Ishikawa (cell line): Measurements from ENCODE around the gene GIT2.

ENCODE experiments used
- CEBPB ChIP-seq: IDR thresholded peaks from 2 replicates; pipeline ENCODE4 v1.6.1; 2012
- CREB1 ChIP-seq: IDR thresholded peaks from 2 replicates; pipeline ENCODE4 v1.6.1; 2012; ENCODE audit warnings: low read depth
- EGR1 ChIP-seq: IDR thresholded peaks from 2 replicates; pipeline ENCODE4 v1.6.1; 2012
- EP300 ChIP-seq: IDR thresholded peaks from 2 replicates; pipeline ENCODE4 v1.6.1; 2012; ENCODE audit warnings: borderline replicate concordance
- FOXM1 ChIP-seq: IDR thresholded peaks from 2 replicates; pipeline ENCODE4 v1.6.1; 2012; ENCODE audit warnings: low read depth, borderline replicate concordance
- MAX ChIP-seq: IDR thresholded peaks from 2 replicates; pipeline ENCODE4 v1.6.1; 2012
- NFIC ChIP-seq: IDR thresholded peaks from 2 replicates; pipeline ENCODE4 v1.6.1; 2012
- RAD21 ChIP-seq: IDR thresholded peaks from 2 replicates; pipeline ENCODE4 v1.6.1; 2012; ENCODE audit warnings: low read depth
- TAF1 ChIP-seq: IDR thresholded peaks from 2 replicates; pipeline ENCODE4 v1.6.1; 2012; ENCODE audit warnings: low read depth, mild to moderate bottlenecking
- TCF12 ChIP-seq: IDR thresholded peaks from 2 replicates; pipeline ENCODE4 v1.6.1; 2012; ENCODE audit warnings: low read depth
- TEAD4 ChIP-seq: IDR thresholded peaks from 2 replicates; pipeline ENCODE4 v1.6.1; 2012
- YY1 ChIP-seq: IDR thresholded peaks from 2 replicates; pipeline ENCODE4 v1.6.1; 2012; ENCODE audit warnings: low read depth
- ZBTB7A ChIP-seq: IDR thresholded peaks from 2 replicates; pipeline ENCODE4 v1.6.1; 2012; ENCODE audit warnings: low read depth
- TF ChIP-seq, protein P1 (sequence below): IDR thresholded peaks from 2 replicates; pipeline ENCODE4 v1.6.1; 2012; ENCODE audit warnings: low read depth, mild to moderate bottlenecking
- TF ChIP-seq, protein P2 (sequence below): IDR thresholded peaks from 2 replicates; pipeline ENCODE4 v1.6.1; 2012

The GIT2 gene

DNA sequence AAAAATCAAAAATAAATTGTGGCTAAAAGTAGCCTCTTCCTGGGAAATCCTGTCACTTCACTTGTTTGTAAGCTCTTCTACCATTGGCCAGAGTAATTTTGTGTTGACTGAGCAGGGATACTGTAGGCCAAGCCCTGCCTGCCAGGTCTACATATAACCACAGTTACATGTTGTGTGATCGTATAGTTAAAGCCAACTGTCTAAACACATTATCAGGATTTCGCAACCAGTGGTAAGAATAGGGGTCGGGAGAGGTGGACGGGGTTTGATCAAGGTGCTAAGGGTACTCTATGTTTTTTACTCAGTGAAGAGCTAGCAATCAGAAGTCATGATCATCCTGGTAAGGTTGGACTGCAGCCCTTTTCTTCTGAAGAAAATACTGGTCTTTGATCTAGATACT is 16.5 kb upstream of the GIT2 start:
- TF ChIP-seq MAX = no peak
- TF ChIP-seq TAF1 = no peak
- no peak for TF ChIP-seq YY1
- TF ChIP-seq NFIC = no peak
- no peak for TF ChIP-seq CEBPB
- TF ChIP-seq EGR1 = no peak
- TF ChIP-seq EP300 = no peak
- TF ChIP-seq TCF12 = no peak

DNA sequence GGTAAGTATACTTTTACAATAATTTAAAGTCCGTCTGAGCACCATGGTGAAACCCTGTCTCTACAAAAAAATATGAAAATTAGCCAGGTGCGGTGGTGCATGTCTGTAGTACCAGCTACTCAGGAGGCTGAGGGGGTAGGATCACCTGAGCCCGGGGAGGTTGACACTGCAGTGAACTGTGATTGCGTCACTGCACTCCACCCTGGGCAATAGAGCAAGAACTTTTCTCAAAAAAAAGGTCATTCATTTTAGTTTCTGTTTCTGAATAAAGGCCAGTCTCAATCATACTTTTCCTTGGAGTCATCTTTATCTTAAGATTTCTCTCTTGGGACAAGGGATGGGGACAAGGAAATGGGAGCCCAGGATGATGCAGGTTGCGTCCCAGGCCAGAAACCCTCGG is 16.0 kb upstream of the GIT2 start:
- TF ChIP-seq TAF1 = no peak
- TF ChIP-seq CEBPB = peak; percentile 93

DNA sequence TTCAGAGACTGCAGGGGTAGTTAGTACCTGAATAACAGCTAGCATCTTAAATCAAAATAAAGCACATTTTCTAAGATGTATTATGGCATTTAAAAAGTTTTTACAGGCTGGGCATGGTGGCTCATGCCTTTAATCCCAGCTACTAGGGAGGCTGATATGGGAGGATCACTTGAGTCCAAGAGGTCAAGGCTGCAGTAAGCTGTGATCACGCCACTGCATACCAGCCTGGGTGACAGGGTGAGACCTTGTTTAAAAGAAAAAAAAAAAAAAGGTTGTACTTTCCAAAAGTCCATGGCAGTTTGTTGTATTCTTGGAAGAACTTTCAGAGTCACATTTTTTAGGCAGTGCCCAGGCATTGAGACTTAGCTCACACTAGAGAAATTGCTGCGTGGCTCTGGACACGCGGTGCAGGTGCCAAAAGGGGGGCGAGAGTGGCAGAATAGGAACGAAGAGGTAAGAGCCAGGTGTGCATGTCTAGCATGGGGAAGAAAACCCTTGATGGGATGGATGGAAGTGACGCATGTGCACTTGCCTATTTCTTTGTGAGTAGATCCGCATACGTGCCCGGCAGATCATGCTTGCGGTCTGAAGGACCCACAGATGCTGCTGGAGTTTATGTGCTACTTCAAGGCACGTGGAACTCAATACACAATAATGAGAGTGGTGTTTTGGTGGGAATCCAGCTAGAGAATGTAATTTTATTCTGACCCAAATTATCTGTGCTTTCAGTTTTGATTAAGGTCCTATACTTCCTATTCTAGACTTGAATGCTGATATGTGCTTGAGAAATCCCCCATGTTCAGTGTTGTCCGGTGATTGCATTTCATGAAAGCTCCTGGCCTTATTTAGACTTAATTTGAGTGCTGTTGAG is 14.9 kb upstream of the GIT2 start:
- TF ChIP-seq YY1 (no peak), CEBPB (no peak)

DNA sequence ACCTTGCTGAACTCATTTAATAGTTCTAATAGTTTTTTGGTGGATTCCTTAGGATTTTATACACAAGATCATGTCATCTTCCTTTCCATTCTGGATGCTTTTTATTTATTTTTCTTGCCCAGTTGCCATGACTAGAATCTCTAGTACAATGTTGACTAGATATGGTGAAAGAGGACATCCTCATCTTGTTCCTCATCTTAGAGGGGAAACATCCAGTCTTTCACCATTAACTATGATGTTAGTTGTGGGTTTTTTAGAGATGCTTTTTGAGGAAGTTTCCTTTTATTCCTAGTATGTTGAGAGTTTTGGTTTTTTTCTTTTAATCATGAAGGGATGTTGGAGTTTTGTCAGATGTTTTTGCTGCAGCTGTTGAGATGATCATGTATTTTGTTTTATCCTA is 11.7 kb upstream of the GIT2 start:
- TF ChIP-seq CREB1 = no peak
- no peak for TF ChIP-seq TCF12
- TF ChIP-seq EP300 = no peak
- TF ChIP-seq EGR1 = no peak
- no peak for TF ChIP-seq NFIC

DNA sequence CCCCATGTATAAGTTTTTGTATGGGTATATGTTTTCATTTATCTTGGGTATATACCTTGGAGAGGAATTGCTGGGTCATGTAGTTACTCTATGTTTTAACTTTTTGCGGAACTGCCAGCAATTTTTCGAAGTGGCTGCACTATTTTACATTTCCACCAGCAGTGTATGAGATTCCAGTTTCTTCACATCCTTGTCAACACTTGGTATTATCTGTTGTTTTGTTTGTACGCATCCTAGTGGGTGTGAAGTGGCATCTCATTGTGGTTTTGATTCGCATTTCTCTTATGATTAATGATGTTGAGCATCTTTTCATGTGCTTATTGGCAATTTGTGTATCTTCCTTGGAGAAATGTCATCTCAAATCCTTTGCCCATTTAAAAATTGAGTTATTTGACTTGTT is 9.9 kb upstream of the GIT2 start:
- TF ChIP-seq, protein P1, sequence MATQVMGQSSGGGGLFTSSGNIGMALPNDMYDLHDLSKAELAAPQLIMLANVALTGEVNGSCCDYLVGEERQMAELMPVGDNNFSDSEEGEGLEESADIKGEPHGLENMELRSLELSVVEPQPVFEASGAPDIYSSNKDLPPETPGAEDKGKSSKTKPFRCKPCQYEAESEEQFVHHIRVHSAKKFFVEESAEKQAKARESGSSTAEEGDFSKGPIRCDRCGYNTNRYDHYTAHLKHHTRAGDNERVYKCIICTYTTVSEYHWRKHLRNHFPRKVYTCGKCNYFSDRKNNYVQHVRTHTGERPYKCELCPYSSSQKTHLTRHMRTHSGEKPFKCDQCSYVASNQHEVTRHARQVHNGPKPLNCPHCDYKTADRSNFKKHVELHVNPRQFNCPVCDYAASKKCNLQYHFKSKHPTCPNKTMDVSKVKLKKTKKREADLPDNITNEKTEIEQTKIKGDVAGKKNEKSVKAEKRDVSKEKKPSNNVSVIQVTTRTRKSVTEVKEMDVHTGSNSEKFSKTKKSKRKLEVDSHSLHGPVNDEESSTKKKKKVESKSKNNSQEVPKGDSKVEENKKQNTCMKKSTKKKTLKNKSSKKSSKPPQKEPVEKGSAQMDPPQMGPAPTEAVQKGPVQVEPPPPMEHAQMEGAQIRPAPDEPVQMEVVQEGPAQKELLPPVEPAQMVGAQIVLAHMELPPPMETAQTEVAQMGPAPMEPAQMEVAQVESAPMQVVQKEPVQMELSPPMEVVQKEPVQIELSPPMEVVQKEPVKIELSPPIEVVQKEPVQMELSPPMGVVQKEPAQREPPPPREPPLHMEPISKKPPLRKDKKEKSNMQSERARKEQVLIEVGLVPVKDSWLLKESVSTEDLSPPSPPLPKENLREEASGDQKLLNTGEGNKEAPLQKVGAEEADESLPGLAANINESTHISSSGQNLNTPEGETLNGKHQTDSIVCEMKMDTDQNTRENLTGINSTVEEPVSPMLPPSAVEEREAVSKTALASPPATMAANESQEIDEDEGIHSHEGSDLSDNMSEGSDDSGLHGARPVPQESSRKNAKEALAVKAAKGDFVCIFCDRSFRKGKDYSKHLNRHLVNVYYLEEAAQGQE = no peak
- TF ChIP-seq TAF1 = no peak
- TF ChIP-seq, protein P2, sequence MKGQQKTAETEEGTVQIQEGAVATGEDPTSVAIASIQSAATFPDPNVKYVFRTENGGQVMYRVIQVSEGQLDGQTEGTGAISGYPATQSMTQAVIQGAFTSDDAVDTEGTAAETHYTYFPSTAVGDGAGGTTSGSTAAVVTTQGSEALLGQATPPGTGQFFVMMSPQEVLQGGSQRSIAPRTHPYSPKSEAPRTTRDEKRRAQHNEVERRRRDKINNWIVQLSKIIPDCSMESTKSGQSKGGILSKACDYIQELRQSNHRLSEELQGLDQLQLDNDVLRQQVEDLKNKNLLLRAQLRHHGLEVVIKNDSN = no peak
- TF ChIP-seq NFIC = no peak
- no peak for TF ChIP-seq ZBTB7A
- no peak for TF ChIP-seq CREB1
- no peak for TF ChIP-seq TCF12

GRCh38 chr12:110005319-110005973 is 9.3 kb upstream of the GIT2 start:
- TF ChIP-seq EGR1 (no peak), CEBPB (no peak), YY1 (no peak), EP300 (no peak), CREB1 (no peak), TAF1 (no peak), RAD21 (no peak), TCF12 (no peak), TEAD4 (no peak), NFIC (no peak), FOXM1 (no peak), MAX (no peak), ZBTB7A (no peak)
- TF ChIP-seq, protein P1 = no peak
- TF ChIP-seq, protein P2 = no peak
